Esophagus muscularis mucosa (tissue), 3 donors: ENCODE results near the gene ZNF76.

Experiments
- CTCF ChIP-seq, 3 experiments: fragments of 200-600 bp in 2 of 3; fragments of 450-650 bp in 1 of 3; sonication (generic) in 2 of 3; IDR thresholded peaks; one replicate each; pipeline ENCODE4 v1.5.1; 2017 to 2019; ENCODE audit warnings: antibody characterized with exemption in 3 of 3, mild to moderate bottlenecking in 2 of 3, moderate library complexity in 1 of 3
- POLR2A ChIP-seq: fragments of 450-650 bp; IDR thresholded peaks from one replicate; pipeline ENCODE4 v1.6.1; 2017; ENCODE audit warnings: antibody characterized with exemption, moderate library complexity, mild to moderate bottlenecking, low read depth

DNA sequence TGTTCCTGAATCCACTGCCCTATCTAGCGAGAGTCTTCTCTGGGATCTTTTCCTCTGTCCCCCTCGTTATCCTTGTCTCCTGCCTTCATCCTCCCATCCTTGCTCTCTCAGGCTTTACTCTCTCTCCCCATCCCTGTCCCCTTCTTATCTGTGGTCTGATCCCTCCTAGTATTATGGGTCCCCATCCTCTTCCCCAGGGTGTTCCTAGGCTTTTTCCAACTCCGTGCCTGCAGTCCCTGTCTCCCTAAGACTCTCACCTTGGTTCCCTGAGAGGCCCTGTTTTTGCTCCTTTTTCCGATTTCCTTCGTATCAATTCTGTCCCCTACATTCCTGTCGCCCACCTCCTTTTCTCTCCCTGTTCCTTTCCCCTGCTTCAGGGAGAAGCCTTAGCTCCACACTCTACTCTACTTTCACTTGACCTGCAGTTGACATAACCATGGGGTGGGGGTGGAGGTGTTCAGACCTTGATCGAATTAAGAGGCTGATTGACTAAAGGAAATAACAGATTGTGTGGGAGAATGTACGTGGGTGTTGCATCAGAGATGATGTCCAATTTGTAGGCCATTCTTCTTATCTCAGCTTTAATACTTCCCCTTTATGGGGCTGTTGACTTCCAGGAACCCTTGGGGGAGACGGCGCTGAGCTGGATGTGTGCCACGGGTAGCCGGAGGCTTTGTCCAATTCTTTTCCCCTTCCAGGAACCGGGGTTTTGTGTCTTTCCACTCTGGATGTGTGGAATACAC, 83.7 kb downstream of the ZNF76 start:
- TF ChIP-seq CTCF (IDR thresholded peaks at IDR 0.05): no peak
- no peak for TF ChIP-seq POLR2A
